ENCODE measurements around the gene ZFHX2.

The ZFHX2 gene

GRCh38 chr14:23572524-23572828 is 20.9 kb upstream of the ZFHX2 start:
- Histone ChIP-seq H3K18ac (ENCODE audit: low read length) (no peak overlapping the region), H2AK5ac (ENCODE audit: low read depth, low read length) (no peak overlapping the region), H3K79me1 (ENCODE audit: low read depth, low read length) (peaks cover 3% of the 10 kb centered on the region), H2BK5ac (ENCODE audit: low read length) (no peak overlapping the region), H3K4me2 (ENCODE audit: insufficient read depth, low read length, poor library complexity, severe bottlenecking) (no peak overlapping the region), H3K4me3 (ENCODE audit: low read length in 2 of 2) (no peak overlapping the region), H3K36me3 (replicated peaks in 1 of 2; ENCODE audit: control insufficient read depth in 2 of 2, insufficient read depth in 2 of 2, low read length in 2 of 2) (peaks cover 0 to 4% of the 10 kb centered on the region in 2 donors), H2BK120ac (ENCODE audit: low read depth, low read length) (no peak overlapping the region), H2AFZ (ENCODE audit: low read length) (peak overlapping the region; percentile 14), H2BK12ac (ENCODE audit: low read length) (no peak overlapping the region), H3K4ac (ENCODE audit: low read length) (no peak overlapping the region), H3K23ac (ENCODE audit: low read depth, low read length, poor library complexity) (no peak overlapping the region), H3K9me3 (replicated peaks in 1 of 2; ENCODE audit: control insufficient read depth in 2 of 2, insufficient read depth in 1 of 2, low read depth in 1 of 2, low read length in 2 of 2) (no peaks in the 10 kb centered on the region), H3K14ac (ENCODE audit: low read length) (no peak overlapping the region), H3K27me3 (ENCODE audit: control insufficient read depth in 3 of 3, insufficient read depth in 3 of 3, low read depth in 1 of 3, low read length in 3 of 3) (peaks cover 19 to 78% (median 26%) of the 10 kb centered on the region in 3 experiments), H4K8ac (ENCODE audit: low read depth, low read length) (no peak overlapping the region), H2BK15ac (ENCODE audit: low read length) (no peak overlapping the region), H4K91ac (ENCODE audit: low read depth, low read length, poor library complexity) (no peak overlapping the region), H3K4me1 (ENCODE audit: control insufficient read depth in 2 of 2, insufficient read depth in 1 of 2, low read depth in 1 of 2, low read length in 2 of 2) (peaks cover 11 to 18% of the 10 kb centered on the region in 2 donors), H3K27ac (replicated peaks; ENCODE audit: low read length) (no peak overlapping the region), H3K9ac (ENCODE audit: low read depth, low read length, poor library complexity) (no peak overlapping the region)
- DNase-seq (ENCODE audit: low spot score), result no peak
- WGBS, 2 donors (ENCODE audit: extremely low coverage in 2 of 2, insufficient read length in 2 of 2, insufficient replicate concordance in 1 of 2), result no CpG with 5 or more reads among the region's 4 CpGs

GRCh38 chr14:23571701-23572523 is 20.3 kb upstream of the ZFHX2 start:
- peaks cover 16 to 80% (median 21%) of the 10 kb centered on the region in 3 experiments for H3K27me3 ChIP-seq (ENCODE audit: control insufficient read depth in 3 of 3, insufficient read depth in 3 of 3, low read depth in 1 of 3, low read length in 3 of 3)
- no CpG with 5 or more reads among the region's 14 CpGs for WGBS, 2 donors (ENCODE audit: extremely low coverage in 2 of 2, insufficient read length in 2 of 2, insufficient replicate concordance in 1 of 2)
- DNase-seq (ENCODE audit: low spot score), result no peak

DNA sequence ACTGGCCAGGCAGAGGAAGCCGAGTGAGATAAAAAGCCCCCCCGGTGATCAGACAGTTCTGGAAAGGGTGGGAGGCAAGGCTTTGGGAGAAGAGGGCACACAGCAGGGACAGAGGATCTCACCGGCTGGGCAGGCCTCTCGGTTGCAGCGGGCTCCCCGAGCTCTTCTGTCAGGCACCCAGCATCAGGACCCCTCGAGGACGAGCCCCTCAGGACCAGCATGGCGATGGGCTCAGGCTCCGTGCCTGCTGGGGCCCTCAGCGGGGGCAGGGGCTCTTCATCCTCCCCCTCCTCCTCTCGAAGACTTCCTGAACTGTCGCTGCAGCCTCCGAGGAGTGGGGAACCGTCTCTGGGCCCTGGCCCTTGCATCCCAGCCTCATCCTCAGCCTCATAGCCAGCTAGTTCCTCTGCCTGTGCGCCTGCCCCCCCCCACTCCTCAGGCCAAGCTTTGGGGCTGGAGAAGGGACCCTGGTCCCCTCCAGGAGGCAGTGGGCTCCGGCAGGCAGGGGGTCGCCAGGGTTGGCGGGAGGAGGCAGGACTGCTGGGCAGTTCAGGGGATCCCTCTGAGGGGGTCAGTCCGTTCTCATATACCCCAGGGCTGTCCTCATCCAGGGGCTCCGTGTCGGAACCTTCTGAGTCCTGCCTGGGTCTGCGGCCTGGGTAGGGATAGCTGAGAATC is 19.4 kb upstream of the ZFHX2 start:
- Histone ChIP-seq H3K27ac (replicated peaks; ENCODE audit: low read length) (no peak overlapping the region), H3K14ac (ENCODE audit: low read length) (no peak overlapping the region), H3K36me3 (replicated peaks in 1 of 2; ENCODE audit: control insufficient read depth in 2 of 2, insufficient read depth in 2 of 2, low read length in 2 of 2) (peaks cover 0 to 4% of the 10 kb centered on the region in 2 donors), H3K23ac (ENCODE audit: low read depth, low read length, poor library complexity) (no peak overlapping the region), H2AK5ac (ENCODE audit: low read depth, low read length) (peak overlapping the region; percentile 29), H2BK12ac (ENCODE audit: low read length) (no peak overlapping the region), H2BK15ac (ENCODE audit: low read length) (no peak overlapping the region), H2BK5ac (ENCODE audit: low read length) (no peak overlapping the region), H2AFZ (ENCODE audit: low read length) (no peak overlapping the region), H3K4me2 (ENCODE audit: insufficient read depth, low read length, poor library complexity, severe bottlenecking) (no peak overlapping the region), H3K9me3 (replicated peaks in 1 of 2; ENCODE audit: control insufficient read depth in 2 of 2, insufficient read depth in 1 of 2, low read depth in 1 of 2, low read length in 2 of 2) (no peaks in the 10 kb centered on the region), H2BK120ac (ENCODE audit: low read depth, low read length) (no peak overlapping the region), H3K27me3 (ENCODE audit: control insufficient read depth in 3 of 3, insufficient read depth in 3 of 3, low read depth in 1 of 3, low read length in 3 of 3) (peaks cover 7 to 80% (median 11%) of the 10 kb centered on the region in 3 experiments), H3K9ac (ENCODE audit: low read depth, low read length, poor library complexity) (no peak overlapping the region), H4K8ac (ENCODE audit: low read depth, low read length) (no peak overlapping the region), H3K18ac (ENCODE audit: low read length) (peak overlapping the region; percentile 16), H3K4ac (ENCODE audit: low read length) (no peak overlapping the region), H3K4me3 (ENCODE audit: low read length in 2 of 2) (no peak overlapping the region), H3K79me1 (ENCODE audit: low read depth, low read length) (no peaks in the 10 kb centered on the region), H4K91ac (ENCODE audit: low read depth, low read length, poor library complexity) (no peak overlapping the region), H3K4me1 (ENCODE audit: control insufficient read depth in 2 of 2, insufficient read depth in 1 of 2, low read depth in 1 of 2, low read length in 2 of 2) (peaks cover 14% of the 10 kb centered on the region in 2 donors)
- no CpG with 5 or more reads among the region's 23 CpGs for WGBS, 2 donors (ENCODE audit: extremely low coverage in 2 of 2, insufficient read length in 2 of 2, insufficient replicate concordance in 1 of 2)
- DNase-seq (ENCODE audit: low spot score), result no peak

More at GRCh38 chr14:23571701-23572523, 20.3 kb upstream of the ZFHX2 start:
- Histone ChIP-seq H4K91ac (ENCODE audit: low read depth, low read length, poor library complexity) (no peak overlapping the region), H3K27ac (replicated peaks; ENCODE audit: low read length) (no peak overlapping the region), H3K4me1 (ENCODE audit: control insufficient read depth in 2 of 2, insufficient read depth in 1 of 2, low read depth in 1 of 2, low read length in 2 of 2) (peaks cover 12 to 18% of the 10 kb centered on the region in 2 donors), H3K79me1 (ENCODE audit: low read depth, low read length) (no peaks in the 10 kb centered on the region), H2AFZ (ENCODE audit: low read length) (no peak overlapping the region), H3K4me3 (ENCODE audit: low read length in 2 of 2) (no peak overlapping the region), H2BK5ac (ENCODE audit: low read length) (no peak overlapping the region), H4K8ac (ENCODE audit: low read depth, low read length) (no peak overlapping the region), H3K14ac (ENCODE audit: low read length) (no peak overlapping the region), H2BK120ac (ENCODE audit: low read depth, low read length) (no peak overlapping the region), H3K9me3 (replicated peaks in 1 of 2; ENCODE audit: control insufficient read depth in 2 of 2, insufficient read depth in 1 of 2, low read depth in 1 of 2, low read length in 2 of 2) (no peaks in the 10 kb centered on the region), H3K4ac (ENCODE audit: low read length) (no peak overlapping the region), H3K9ac (ENCODE audit: low read depth, low read length, poor library complexity) (no peak overlapping the region), H2BK15ac (ENCODE audit: low read length) (no peak overlapping the region), H3K36me3 (replicated peaks in 1 of 2; ENCODE audit: control insufficient read depth in 2 of 2, insufficient read depth in 2 of 2, low read length in 2 of 2) (peaks cover 0 to 4% of the 10 kb centered on the region in 2 donors), H2BK12ac (ENCODE audit: low read length) (no peak overlapping the region), H3K23ac (ENCODE audit: low read depth, low read length, poor library complexity) (no peak overlapping the region), H3K4me2 (ENCODE audit: insufficient read depth, low read length, poor library complexity, severe bottlenecking) (no peak overlapping the region), H2AK5ac (ENCODE audit: low read depth, low read length) (no peak overlapping the region), H3K18ac (ENCODE audit: low read length) (no peak overlapping the region)

DNA sequence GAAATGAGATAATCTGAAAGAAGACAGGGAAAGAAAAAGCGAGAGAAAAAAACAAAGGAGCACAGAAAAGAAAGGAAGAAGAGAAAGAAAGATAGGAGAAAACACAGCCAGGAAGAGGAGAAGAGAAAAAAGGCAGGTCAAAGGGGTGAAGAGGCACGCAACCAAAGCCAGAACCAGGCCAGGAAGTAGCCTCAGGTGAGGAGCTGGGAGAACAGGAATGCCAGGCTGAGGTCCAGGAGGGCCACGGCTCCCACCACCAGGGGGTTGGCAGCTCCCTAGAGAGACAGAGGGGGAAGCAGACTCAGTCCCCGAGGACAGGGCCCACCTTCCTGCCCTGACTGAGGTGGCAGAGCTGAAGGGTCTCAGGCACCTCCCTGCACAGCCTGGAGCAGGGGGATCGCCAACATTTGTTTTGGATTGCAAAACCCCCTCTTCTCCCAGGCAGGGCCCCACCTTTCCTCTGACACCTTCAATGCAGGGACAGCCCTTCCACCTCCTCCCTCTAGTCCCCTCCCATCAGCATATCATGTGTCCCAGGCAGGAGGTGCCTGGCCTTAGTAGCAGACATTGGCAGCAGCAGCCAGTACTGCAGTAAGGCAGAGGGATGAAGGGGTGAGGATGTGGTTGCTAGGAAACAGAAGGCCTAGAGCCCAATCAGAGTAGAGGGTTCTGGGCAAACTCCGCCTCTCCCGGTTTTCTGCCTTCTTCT is 18.0 kb upstream of the ZFHX2 start:
- DNase-seq (ENCODE audit: low spot score), result no peak
- WGBS, 2 donors (ENCODE audit: extremely low coverage in 2 of 2, insufficient read length in 2 of 2, insufficient replicate concordance in 1 of 2), result no CpG with 5 or more reads among the region's 7 CpGs
- Histone ChIP-seq H2AK5ac (ENCODE audit: low read depth, low read length) (no peak overlapping the region), H2BK5ac (ENCODE audit: low read length) (no peak overlapping the region), H2BK120ac (ENCODE audit: low read depth, low read length) (no peak overlapping the region), H2BK15ac (ENCODE audit: low read length) (no peak overlapping the region), H3K27me3 (ENCODE audit: control insufficient read depth in 3 of 3, insufficient read depth in 3 of 3, low read depth in 1 of 3, low read length in 3 of 3) (peaks cover 0 to 79% (median 0%) of the 10 kb centered on the region in 3 experiments), H3K9me3 (replicated peaks in 1 of 2; ENCODE audit: control insufficient read depth in 2 of 2, insufficient read depth in 1 of 2, low read depth in 1 of 2, low read length in 2 of 2) (no peaks in the 10 kb centered on the region), H3K4ac (ENCODE audit: low read length) (no peak overlapping the region), H3K18ac (ENCODE audit: low read length) (peak overlapping the region; percentile 28), H3K14ac (ENCODE audit: low read length) (no peak overlapping the region), H3K23ac (ENCODE audit: low read depth, low read length, poor library complexity) (no peak overlapping the region), H3K4me3 (ENCODE audit: low read length in 2 of 2) (no peak overlapping the region), H2AFZ (ENCODE audit: low read length) (no peak overlapping the region), H2BK12ac (ENCODE audit: low read length) (no peak overlapping the region), H3K79me1 (ENCODE audit: low read depth, low read length) (no peaks in the 10 kb centered on the region), H4K8ac (ENCODE audit: low read depth, low read length) (no peak overlapping the region), H4K91ac (ENCODE audit: low read depth, low read length, poor library complexity) (no peak overlapping the region), H3K36me3 (replicated peaks in 1 of 2; ENCODE audit: control insufficient read depth in 2 of 2, insufficient read depth in 2 of 2, low read length in 2 of 2) (peaks cover 0 to 11% of the 10 kb centered on the region in 2 donors), H3K9ac (ENCODE audit: low read depth, low read length, poor library complexity) (peak overlapping the region; percentile 0), H3K27ac (replicated peaks; ENCODE audit: low read length) (peak overlapping the region; percentile 30), H3K4me2 (ENCODE audit: insufficient read depth, low read length, poor library complexity, severe bottlenecking) (no peak overlapping the region), H3K4me1 (ENCODE audit: control insufficient read depth in 2 of 2, insufficient read depth in 1 of 2, low read depth in 1 of 2, low read length in 2 of 2) (peaks cover 14 to 15% of the 10 kb centered on the region in 2 donors)

All from neuronal stem cell (in vitro differentiated cells).